Nephron progenitor cell (in vitro differentiated cells): ENCODE data around the gene FFAR1.

Experiments used
- DNase-seq: peaks from one replicate; pipeline ENCODE4 v3.0.0; 2021
- H3K27ac Mint-ChIP-seq: 2 replicates; pipeline ENCODE4 v1.8.0; 2021; ENCODE audit warnings: mild to moderate bottlenecking, moderate library complexity, mixed read lengths
- H3K27me3 Mint-ChIP-seq: 2 replicates; pipeline ENCODE4 v1.8.0; 2021; ENCODE audit warnings: mild to moderate bottlenecking, low read depth, mixed read lengths; ENCODE audit not compliant: poor library complexity
- H3K36me3 Mint-ChIP-seq: 2 replicates; pipeline ENCODE4 v1.8.0; 2021; ENCODE audit warnings: low read depth, mixed read lengths
- H3K4me1 Mint-ChIP-seq: 2 replicates; pipeline ENCODE4 v1.8.0; 2021; ENCODE audit warnings: mixed read lengths
- H3K4me3 Mint-ChIP-seq: 2 replicates; pipeline ENCODE4 v1.8.0; 2021; ENCODE audit warnings: mild to moderate bottlenecking, moderate library complexity, mixed read lengths
- H3K9me3 Mint-ChIP-seq: 2 replicates; pipeline ENCODE4 v1.8.0; 2021; ENCODE audit warnings: mild to moderate bottlenecking, moderate library complexity, mixed read lengths
- TF ChIP-seq, protein P1 (sequence below): fragments of 200-600 bp; sonication (generic); IDR thresholded peaks from 2 replicates; pipeline ENCODE4 v1.5.0; 2021; ENCODE audit warnings: antibody characterized with exemption

The FFAR1 gene

GRCh38 chr19:35345671-35346111 lies 2.0 kb upstream of the FFAR1 start:
- Mint-ChIP-seq H3K27me3 (peaks cover 44% of the 10 kb centered on the region), H3K4me1 (peaks cover 60% of the 10 kb centered on the region), H3K4me3 (no peak overlapping the region), H3K9me3 (no peaks in the 10 kb centered on the region), H3K27ac (no peak overlapping the region), H3K36me3 (no peaks in the 10 kb centered on the region)
- TF ChIP-seq, protein P1, sequence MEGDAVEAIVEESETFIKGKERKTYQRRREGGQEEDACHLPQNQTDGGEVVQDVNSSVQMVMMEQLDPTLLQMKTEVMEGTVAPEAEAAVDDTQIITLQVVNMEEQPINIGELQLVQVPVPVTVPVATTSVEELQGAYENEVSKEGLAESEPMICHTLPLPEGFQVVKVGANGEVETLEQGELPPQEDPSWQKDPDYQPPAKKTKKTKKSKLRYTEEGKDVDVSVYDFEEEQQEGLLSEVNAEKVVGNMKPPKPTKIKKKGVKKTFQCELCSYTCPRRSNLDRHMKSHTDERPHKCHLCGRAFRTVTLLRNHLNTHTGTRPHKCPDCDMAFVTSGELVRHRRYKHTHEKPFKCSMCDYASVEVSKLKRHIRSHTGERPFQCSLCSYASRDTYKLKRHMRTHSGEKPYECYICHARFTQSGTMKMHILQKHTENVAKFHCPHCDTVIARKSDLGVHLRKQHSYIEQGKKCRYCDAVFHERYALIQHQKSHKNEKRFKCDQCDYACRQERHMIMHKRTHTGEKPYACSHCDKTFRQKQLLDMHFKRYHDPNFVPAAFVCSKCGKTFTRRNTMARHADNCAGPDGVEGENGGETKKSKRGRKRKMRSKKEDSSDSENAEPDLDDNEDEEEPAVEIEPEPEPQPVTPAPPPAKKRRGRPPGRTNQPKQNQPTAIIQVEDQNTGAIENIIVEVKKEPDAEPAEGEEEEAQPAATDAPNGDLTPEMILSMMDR: no peak
- no peak for DNase-seq

- no peak for DNase-seq
- Mint-ChIP-seq H3K4me3 (no peak overlapping the region), H3K27ac (no peak overlapping the region), H3K9me3 (no peaks in the 10 kb centered on the region), H3K4me1 (peaks cover 67% of the 10 kb centered on the region), H3K27me3 (peaks cover 47% of the 10 kb centered on the region), H3K36me3 (no peaks in the 10 kb centered on the region)
- TF ChIP-seq, protein P1: no peak
Observed at GRCh38 chr19:35346193-35347052, 1.3 kb upstream of the FFAR1 start.

- Mint-ChIP-seq H3K4me3 (no peak overlapping the region), H3K4me1 (peaks cover 67% of the 10 kb centered on the region), H3K27me3 (peaks cover 49% of the 10 kb centered on the region), H3K27ac (no peak overlapping the region), H3K9me3 (no peaks in the 10 kb centered on the region), H3K36me3 (no peaks in the 10 kb centered on the region)
- DNase-seq: no peak
- TF ChIP-seq, protein P1: no peak
Observed at GRCh38 chr19:35347930-35348298, 212 bp downstream of the FFAR1 start.

GRCh38 chr19:35348911-35349611 lies 1.4 kb downstream of the FFAR1 start:
- peaks cover 62% of the 10 kb centered on the region for H3K4me1 Mint-ChIP-seq
- peak overlapping the region; percentile 25 for H3K4me3 Mint-ChIP-seq
- DNase-seq: no peak
- H3K27me3 Mint-ChIP-seq: peaks cover 43% of the 10 kb centered on the region
- H3K36me3 Mint-ChIP-seq: no peaks in the 10 kb centered on the region
- no peak overlapping the region for H3K27ac Mint-ChIP-seq
- no peaks in the 10 kb centered on the region for H3K9me3 Mint-ChIP-seq
- TF ChIP-seq, protein P1: no peak

DNA sequence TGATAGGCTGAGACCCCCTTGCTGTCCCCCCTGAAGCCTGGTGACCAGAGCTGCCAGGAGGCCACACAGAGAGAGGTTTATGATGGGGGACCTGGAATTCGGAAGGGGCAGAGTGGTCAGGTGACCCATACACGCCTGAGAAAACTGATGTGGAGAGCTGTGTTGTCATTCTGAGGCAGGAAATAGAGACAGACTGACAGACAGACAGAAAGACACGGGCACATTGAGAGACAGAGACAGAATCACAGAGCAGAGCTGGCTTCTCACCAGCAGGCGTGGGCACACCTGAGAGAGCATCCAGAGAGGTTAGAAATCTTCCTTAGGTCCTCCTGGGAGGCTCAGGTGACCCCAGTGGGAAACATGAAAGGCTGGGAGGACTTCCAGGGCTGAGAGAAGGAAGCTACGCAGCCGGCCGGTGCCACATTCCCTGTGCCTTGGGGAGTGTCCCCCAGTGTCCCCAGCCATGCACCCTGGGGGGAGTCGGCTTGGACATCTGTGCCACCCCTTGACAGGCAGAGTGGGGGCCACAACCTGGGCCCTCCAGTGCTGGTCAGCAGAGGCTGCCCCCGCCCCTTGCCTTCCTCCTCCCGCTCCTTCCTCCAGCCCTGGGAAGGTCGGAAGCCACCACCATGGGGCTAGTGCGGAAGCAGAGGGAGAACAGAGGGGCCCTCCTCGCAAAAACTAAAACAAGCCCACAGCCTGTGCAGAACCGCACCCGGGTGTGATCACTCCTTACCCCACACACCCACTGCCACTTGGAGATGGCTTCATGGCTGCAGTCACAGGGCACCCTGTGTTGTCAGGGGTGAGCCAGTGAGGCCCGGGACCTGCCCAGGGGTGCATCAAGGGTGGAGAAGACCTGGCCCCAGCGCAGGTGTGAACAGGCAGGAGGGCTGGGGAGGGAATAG lies 2.2 kb downstream of the FFAR1 start:
- Mint-ChIP-seq H3K4me3 (peak overlapping the region; percentile 11), H3K27me3 (peaks cover 40% of the 10 kb centered on the region), H3K9me3 (no peaks in the 10 kb centered on the region), H3K27ac (no peak overlapping the region), H3K36me3 (no peaks in the 10 kb centered on the region), H3K4me1 (peaks cover 62% of the 10 kb centered on the region)
- DNase-seq: no peak
- TF ChIP-seq, protein P1: no peak
